ENCODE data around the gene STK16.
"Not testable (repeated sequence)": the region's sequence is repeated elsewhere in the genome, so short reads cannot be mapped to it uniquely, and the experiment has no call there.

The STK16 gene

GRCh38 chr2:219244789-219245147, 511 bp upstream of the STK16 start:
- no peak for DNase-seq (ENCODE audit: low read depth)

DNA sequence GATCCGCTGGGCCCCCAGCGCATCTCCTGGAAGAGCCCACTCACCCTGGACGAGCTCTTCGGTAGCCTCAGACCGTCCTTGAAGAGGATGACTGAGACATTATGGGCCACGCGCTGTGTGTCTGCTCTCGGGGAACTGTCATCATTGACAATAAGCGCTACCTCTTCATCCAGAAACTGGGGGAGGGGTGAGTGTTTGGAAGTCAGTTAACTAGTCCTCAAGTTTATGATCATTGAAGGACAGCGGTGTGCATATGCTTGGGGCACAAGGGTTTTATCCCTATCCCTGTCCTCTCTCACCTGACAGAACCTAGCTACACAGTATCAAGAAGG, 586 bp downstream of the STK16 start:
- no peak for DNase-seq (ENCODE audit: low read depth)

- DNase-seq (ENCODE audit: low read depth) = no peak
Observed at GRCh38 chr2:219246559-219246958, 1.3 kb downstream of the STK16 start.

DNA sequence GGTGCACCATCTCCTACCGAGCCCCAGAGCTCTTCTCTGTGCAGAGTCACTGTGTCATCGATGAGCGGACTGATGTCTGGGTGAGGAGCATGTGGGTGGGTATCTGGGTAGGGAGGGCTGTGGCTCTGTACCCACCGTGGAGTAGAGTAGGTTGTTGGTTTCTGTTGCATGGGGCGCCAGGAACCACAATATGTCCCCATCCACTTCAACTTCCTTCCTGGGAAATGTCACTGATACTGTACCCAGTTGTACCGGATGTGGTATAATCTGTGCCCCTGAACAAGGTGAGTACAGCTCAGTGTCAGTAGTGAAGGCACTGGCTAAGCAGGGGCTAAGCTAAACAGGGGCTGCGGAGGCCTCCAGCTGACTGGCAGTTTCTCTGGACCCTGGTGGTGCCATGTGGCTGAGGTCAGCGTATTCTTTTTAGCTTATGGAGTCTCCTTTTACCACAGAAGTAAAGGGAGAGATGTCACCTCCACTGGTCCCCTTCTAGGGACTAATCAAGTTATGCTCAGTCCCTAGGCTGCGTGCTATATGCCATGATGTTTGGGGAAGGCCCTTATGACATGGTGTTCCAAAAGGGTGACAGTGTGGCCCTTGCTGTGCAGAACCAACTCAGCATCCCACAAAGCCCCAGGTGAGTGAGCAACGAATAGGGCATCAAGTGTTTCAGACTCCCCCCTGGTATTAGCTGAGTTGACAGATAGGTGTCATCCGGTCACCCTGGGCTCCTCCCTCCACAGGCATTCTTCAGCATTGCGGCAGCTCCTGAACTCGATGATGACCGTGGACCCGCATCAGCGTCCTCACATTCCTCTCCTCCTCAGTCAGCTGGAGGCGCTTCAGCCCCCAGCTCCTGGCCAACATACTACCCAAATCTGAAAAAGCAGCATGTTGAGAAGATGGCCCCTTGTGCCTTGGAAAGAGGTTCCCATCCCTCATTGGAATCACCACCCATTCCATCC, 2.7 kb downstream of the STK16 start:
- peak; percentile 30 for DNase-seq (ENCODE audit: low read depth)

- DNase-seq (ENCODE audit: low read depth) = no peak
Observed at GRCh38 chr2:219248845-219249202, 3.5 kb downstream of the STK16 start.

- no peak for DNase-seq (ENCODE audit: low read depth)
Observed at GRCh38 chr2:219249203-219249980, 4.1 kb downstream of the STK16 start.

DNA sequence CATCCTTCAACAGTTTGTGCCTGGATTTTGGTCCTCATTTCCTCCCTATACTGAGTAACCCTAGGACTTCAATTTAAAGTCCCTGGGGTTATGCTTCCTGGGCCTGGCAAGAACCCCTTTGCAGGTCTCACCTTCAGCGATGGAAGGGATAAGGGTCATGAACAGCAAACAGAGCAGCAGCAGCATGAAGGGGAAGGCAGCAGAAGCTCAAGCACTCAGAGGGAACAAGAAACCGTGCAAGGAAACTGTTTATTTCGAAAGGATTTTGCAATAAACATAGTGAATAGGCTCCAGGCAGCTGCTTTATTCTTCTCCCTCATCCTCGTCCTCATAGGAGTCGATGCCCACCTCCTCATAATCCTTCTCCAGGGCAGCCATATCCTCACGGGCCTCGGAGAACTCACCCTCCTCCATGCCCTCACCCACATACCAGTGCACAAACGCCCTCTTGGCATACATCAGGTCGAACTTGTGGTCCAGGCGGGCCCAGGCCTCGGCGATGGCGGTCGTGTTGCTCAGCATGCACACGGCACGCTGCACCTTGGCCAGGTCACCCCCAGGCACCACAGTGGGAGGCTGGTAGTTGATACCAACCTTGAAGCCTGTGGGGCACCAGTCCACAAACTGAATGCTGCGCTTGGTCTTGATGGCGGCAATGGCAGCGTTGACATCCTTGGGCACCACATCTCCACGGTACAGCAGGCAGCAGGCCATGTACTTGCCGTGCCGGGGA, 4.9 kb downstream of the STK16 start:
- DNase-seq (ENCODE audit: low read depth) = no peak

DNA sequence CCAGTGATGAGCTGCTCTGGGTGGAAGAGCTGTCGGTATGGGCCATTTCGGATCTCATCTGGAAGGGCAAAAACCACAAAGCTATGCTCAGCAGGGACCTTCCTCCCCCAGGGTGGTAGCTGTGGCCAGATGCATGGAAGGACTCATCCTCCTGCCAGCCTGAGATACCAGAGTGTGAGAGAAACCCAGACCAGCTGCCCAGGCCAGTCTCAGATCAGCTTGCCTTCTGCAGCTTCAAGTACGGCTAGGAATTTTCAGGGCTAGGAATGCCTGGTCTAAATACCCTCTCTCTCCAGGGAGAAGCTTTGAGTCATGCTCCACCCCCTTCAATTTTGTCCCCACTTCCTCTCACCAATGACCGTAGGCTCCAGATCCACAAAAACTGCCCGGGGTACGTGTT, 6.4 kb downstream of the STK16 start:
- no peak for DNase-seq (ENCODE audit: low read depth)

DNA sequence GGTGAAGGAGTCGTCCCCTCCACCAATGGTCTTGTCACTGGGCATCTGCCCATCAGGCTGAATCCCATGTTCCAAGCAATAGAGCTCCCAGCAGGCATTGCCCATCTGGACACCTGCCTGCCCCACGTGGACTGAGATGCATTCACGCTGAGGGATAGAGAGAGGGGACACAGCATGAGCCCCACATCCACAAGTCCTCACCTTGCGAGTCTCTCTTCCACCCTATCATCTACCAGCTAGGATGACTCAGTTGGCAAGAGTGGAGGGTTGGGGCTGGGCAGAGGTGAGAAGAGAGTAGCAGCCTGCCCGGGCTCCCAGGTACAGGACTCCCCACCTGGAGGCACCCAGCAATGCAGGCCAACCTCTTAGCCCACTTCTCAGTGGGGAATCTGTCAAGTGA, 6.8 kb downstream of the STK16 start:
- DNase-seq (ENCODE audit: low read depth) = no peak

GRCh38 chr2:219252570-219252899, 7.3 kb downstream of the STK16 start:
- no peak for DNase-seq (ENCODE audit: low read depth)

DNA sequence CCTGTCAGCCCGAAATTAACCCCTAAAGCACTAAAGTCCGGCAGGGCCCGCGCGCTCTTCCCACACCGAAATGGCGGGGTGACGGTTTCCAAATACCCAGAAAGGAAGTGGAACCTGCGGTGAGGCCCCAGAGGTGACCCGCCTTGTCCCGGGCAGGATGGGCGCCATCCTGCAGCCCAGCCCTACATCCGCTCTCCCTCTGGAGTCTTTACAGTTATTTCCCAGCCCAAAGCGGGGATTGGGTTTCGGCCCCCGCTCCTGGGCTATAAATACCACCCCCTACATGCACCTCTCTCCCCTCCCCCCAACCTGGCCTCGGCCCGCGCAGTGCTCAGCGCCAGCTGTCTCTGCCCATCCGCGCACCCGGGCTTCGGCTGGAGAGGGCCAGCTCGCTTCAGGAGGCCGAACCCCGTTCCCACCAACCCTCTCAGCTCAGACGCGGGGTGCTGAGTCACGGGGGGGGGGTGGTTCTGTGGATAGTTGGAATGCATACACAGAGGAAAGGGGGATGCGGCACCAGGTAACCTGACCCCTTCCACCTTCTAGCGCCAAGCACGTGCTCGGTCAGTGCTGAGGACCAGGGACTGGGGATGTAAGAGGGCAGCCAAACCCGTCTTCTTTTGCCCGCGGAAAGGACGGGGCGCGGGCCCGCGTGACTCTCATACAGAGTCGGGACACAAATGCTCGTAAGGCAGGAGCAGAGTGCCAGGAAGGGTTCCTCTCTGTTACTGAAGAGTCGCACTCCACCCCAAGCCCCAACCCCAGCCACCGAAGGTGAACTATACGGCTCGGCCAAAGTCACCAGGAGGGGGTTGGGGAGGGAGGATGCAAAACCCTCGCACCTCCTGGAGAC, 7.8 kb downstream of the STK16 start, which contains the start of gene TUBA4B:
TSS of gene TUBA4B (plus strand) at position 344 of the 853 bp plus-strand sequence. CDS start at position 509, 165 bp downstream.
- DNase-seq (ENCODE audit: low read depth) = no peak

GRCh38 chr2:219253753-219254589, 8.7 kb downstream of the STK16 start, which contains the start of gene TUBA4A:
TSS of gene TUBA4A (minus strand) at chr2:219253918. CDS start at chr2:219253858, 60 bp downstream.
- DNase-seq (ENCODE audit: low read depth) = peak; percentile 71

DNA sequence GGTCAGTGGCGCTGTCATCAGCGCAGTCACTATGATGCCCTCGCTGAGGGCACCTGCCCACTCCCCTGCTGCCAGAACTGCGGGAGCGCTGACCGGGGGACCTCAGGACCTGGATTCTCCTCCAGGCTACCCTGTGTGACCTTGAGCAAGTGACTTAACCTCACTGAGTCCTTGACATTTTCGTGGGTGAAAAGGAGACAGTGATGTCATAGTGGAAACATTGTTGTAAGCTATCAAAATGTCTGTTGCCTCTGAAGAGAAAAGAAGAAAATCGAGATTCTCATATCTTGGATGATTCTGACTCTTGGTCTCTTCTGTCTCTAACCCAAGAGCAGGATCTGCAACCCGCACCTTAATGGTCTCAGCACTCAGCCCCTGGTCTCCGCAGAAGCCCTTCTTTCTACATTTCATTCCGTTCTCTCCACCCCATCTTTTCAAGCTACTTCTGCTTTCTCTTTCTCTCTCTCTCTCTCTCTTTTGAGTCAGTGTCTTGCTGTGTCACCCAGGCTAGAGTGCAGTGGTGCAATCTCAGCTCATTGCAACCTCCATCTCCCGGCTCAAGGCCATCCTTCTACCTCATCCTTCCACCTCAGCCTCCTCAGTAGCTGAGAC, 9.4 kb downstream of the STK16 start:
- DNase-seq (ENCODE audit: low read depth) = no peak

GRCh38 chr2:219258942-219259341, 13.7 kb downstream of the STK16 start:
- not testable (repeated sequence) for DNase-seq (ENCODE audit: low read depth)

DNA sequence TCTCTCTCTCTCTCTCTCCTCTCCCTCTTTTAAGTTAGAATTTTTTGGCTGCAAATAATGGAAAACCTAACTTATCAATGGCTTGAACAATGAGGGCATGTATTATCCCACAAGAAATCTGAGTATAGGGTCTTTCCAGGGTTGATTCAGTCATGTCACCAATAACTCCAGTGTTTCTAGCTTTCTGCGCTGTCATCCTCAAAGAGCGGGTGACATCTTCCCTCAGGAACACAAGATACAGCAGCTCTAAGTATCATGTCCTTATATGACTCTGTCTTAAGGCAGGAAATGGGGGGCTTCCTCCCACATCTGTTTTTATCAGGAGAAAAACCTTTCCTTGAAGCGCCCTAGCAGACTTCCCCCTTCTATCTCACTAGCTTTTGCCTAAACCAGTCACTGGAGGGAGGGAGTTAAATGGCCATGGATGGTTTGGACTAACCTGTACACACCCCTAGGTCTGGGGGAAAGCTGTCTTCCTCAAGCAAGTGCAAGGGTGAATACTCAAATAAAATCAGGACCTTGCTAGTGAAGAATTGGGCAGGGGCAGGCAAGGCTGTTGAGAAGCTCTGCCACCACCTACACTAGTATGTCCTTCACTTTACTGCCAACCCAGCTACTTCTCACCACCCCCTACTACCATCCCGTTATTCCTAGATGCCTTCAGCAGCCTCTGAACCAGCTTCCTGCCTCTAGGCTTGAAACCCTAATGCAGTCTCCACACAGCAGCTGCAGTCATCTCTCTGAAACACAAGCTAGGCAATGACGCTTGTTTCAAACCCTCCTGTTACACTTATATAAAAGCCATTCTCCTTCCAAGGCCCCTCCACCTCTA, 16.0 kb downstream of the STK16 start:
- no peak for DNase-seq (ENCODE audit: low read depth)

DNA sequence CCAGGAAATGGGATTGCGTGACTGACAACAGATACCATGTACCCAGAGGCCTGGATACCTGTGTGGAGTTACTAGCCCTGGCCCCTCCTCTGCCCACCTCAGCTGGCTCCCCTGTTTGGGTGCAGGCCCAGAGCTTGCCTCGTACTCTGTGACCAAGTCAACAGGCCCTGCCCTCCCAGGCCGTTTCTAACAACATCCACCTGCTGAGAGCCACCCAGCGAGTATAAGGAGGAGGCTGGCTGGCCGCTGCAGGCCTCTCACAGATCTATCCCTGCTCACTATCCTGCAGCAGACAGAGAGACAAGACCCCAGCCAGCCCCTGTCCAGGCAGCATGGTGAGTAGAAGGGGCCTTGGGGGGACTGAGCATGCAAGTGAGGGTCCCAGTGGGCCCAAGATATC, 21.0 kb downstream of the STK16 start:
- no peak for DNase-seq (ENCODE audit: low read depth)

GRCh38 chr2:219266886-219267285, 21.6 kb downstream of the STK16 start:
- no peak for DNase-seq (ENCODE audit: low read depth)

DNA sequence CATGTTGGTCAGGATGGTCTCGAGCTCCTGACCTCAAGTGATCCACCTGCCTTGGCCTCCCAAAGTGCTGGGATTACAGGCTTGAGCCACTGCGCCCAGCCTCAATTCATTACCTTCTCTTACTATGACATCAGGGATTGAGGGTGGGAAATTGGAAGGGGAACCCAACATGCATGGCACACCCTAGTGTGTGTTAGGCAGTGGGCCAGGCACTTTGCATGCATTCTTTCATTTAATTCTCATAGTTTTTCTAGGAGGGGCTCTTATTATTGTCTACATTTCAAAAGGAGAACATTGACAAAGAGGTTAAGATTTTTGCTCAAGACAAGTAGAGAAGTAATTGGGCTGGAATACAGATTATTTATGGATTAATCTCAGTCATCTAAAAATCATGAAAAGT, 23.0 kb downstream of the STK16 start:
- DNase-seq (ENCODE audit: low read depth) = no peak

DNA sequence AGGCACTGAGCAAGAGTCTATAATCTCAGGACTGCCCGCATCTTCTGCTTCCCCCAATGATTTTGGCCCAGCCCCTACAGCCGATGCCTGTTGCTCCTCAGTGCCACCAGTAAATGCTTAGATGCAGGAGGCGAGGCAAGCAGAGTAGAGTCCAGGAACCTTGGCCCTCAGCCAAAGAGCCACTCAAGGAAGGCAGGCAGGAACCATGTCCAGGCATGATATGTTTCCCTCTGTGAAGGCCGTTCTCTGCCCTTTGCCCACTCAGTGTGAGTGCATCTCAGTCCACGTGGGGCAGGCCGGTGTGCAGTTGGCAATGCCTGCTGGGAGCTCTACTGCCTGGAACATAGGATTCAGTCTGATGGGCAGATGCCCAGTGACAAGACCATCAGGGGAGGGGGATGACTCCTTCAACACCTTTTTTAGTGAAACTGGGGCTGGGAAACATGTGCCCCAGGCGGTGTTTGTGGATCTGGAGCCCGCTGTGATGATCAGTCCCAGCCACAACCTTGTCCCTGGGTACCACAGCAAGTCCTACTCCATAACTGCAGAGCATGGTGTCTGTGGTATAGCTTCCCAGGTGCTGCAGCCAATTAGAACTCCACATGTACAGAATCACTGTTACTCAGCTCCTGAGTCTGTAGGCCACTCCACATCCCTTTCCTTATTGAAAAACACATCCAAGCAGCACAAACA, 24.2 kb downstream of the STK16 start:
- DNase-seq (ENCODE audit: low read depth) = no peak

All from stimulated activated CD8-positive, alpha-beta memory T cell treated with anti-CD3 and anti-CD28 coated beads, Interleukin-7, amount 100 ng/mL, for 24 hours (primary cell).